Spleen (tissue), 11 donors: ENCODE measurements around the gene RDH12. TPM values are rescaled to one million over a fixed set of nuclear protein-coding genes. Genes with fewer than 3 reads are reported as not detected.

Source experiments
- DNase-seq: peaks from one replicate; pipeline ENCODE4 v3.0.0-alpha.2; 2020
- H3K27ac ChIP-seq, 8 donors: fragments of 200-600 bp; sonication (generic) in 7 of 8; 1 replicate in 4 of 8; 2 replicates in 4 of 8; pipeline versions ENCODE4 v1.5.0 to v1.8.0; 2016 to 2021; ENCODE audit warnings: inconsistent platforms in 4 of 8, mild to moderate bottlenecking in 4 of 8, moderate library complexity in 1 of 8
- H3K27me3 ChIP-seq, 7 donors: fragments of 200-600 bp; sonication (generic) in 6 of 7; replicated peaks in 1 of 7; 1 replicate in 4 of 7; 2 replicates in 3 of 7; pipeline versions ENCODE4 v1.5.0 to v1.8.0; 2016 to 2021; ENCODE audit warnings: inconsistent platforms in 3 of 7, mild to moderate bottlenecking in 1 of 7
- H3K36me3 ChIP-seq, 6 donors: fragments of 200-600 bp; sonication (generic) in 5 of 6; 1 replicate in 4 of 6; 2 replicates in 2 of 6; pipeline versions ENCODE4 v1.5.0 to v1.8.0; 2016 to 2021; ENCODE audit warnings: inconsistent platforms in 2 of 6
- H3K4me1 ChIP-seq, 6 donors: fragments of 200-600 bp; sonication (generic) in 5 of 6; 1 replicate in 3 of 6; 2 replicates in 3 of 6; pipeline versions ENCODE4 v1.5.0 to v1.8.0; 2016 to 2021; ENCODE audit warnings: inconsistent platforms in 3 of 6
- H3K4me3 ChIP-seq, 8 donors: fragments of 200-600 bp; sonication (generic) in 7 of 8; 1 replicate in 4 of 8; 2 replicates in 4 of 8; pipeline versions ENCODE4 v1.5.0 to v1.8.0; 2016 to 2021; ENCODE audit warnings: inconsistent platforms in 4 of 8, mild to moderate bottlenecking in 4 of 8, moderate library complexity in 2 of 8
- H3K9me3 ChIP-seq, 8 donors: fragments of 200-600 bp; sonication (generic) in 7 of 8; 1 replicate in 4 of 8; 2 replicates in 4 of 8; pipeline versions ENCODE4 v1.5.0 to v1.8.0; 2016 to 2021; ENCODE audit warnings: inconsistent platforms in 4 of 8
- CTCF ChIP-seq, 11 experiments: fragments of 200-600 bp in 7 of 11; fragments of 450-650 bp in 4 of 11; sonication (generic) in 4 of 11; IDR thresholded peaks in 8 of 11; conservative IDR thresholded peaks in 3 of 11; 1 replicate in 7 of 11; 2 replicates in 4 of 11; pipeline versions ENCODE4 v1.4.0 to v1.8.0; 2016 to 2021; ENCODE audit warnings: antibody characterized with exemption in 11 of 11, inconsistent platforms in 4 of 11, mild to moderate bottlenecking in 1 of 11
- POLR2A ChIP-seq, 3 donors: fragments of 450-650 bp; IDR thresholded peaks; one replicate each; pipeline ENCODE4 v1.5.1; 2017; ENCODE audit warnings: antibody characterized with exemption in 3 of 3, mild to moderate bottlenecking in 1 of 3
- POLR2AphosphoS5 ChIP-seq, 3 donors: sonication (generic); formaldehyde crosslinking; IDR thresholded peaks; one replicate each; pipeline ENCODE4 v1.5.1; 2017; ENCODE audit warnings: antibody characterized with exemption in 3 of 3
- WGBS, 5 donors: extraction: QIAGEN DNeasy Blood & Tissue Kit in 3 of 5; methylation state at CpG; one replicate each; pipeline versions ENCODE4 v1.1.5 to v1.1.7; 2013 to 2018; 5-methylcytosine and 5-hydroxymethylcytosine counted together
- intact Hi-C: fragments of 100-400 bp; cut with DNase I; formaldehyde crosslinking; loops from one replicate; pipeline ENCODE4 v1.15.0; 2023; ENCODE audit warnings: low total_unique reads
- polyA plus RNA-seq, 3 donors: library from polyadenylated mRNA; stranded (reverse); fragments of 200-250 nt; gene quantifications; one replicate each; pipeline ENCODE4 v1.2.1, GENCODE V29; 2013
- total RNA-seq, 7 donors: library from RNA; depleted of rRNA in 3 of 7; stranded (reverse); fragments of >200 nt in 3 of 7; fragmentation: NEBNext Ultra II Directional in 4 of 7; extraction: Animal tissue kit (Norgen Biotek cat#: 25700) in 4 of 7; gene quantifications; one replicate each; pipeline versions ENCODE4 v1.1.0 to v1.2.1, GENCODE V29; 2016 to 2021
- donor health status: healthy with polysubstance abuse.
- donor health status: DM: no; HTN: no; CAD: no; lungs with moderate emphysema.
- donor health status: DM: no; HTN: no; CAD: no.
- donor health status: Bipolar disorder and iron deficiency.
- donor health status: healthy.
- donor health status: DM: no; HTN: no; CAD: no.
- donor health status: DM: yes; HTN: yes; CAD: no.

The RDH12 gene
- total and polyA plus RNA-seq, 10 donors = 0.08 to 0.10 TPM; not detected in 8

- no peaks in the 10 kb centered on the region for H3K9me3 ChIP-seq
- 0 to 1% (median 1%) methylated on average over 21 of the region's 21 CpGs for WGBS, 5 donors
- intact Hi-C loops = no loop called here
- peak; percentile 83 for DNase-seq
- peaks cover 0 to 24% (median 16%) of the 10 kb centered on the region in 6 donors for H3K4me1 ChIP-seq
- peak overlapping the region; percentile 42 to 85 (median 80) for H3K27ac ChIP-seq
- peak overlapping the region; percentile 80 to 99 (median 92) for H3K4me3 ChIP-seq
- H3K36me3 ChIP-seq = peaks cover 0 to 31% (median 20%) of the 10 kb centered on the region in 6 donors
- no peaks in the 10 kb centered on the region for H3K27me3 ChIP-seq
- peak in 1 of 3 donors; percentile 28 for TF ChIP-seq POLR2AphosphoS5 (IDR thresholded peaks at IDR 0.05)
- TF ChIP-seq POLR2A (IDR thresholded peaks at IDR 0.05) = no peak
These were observed 6.8 kb upstream of the RDH12 start for GRCh38 chr14:67694791-67695393.

GRCh38 chr14:67695394-67695949 is 6.2 kb upstream of the RDH12 start, which contains the start of gene RDH11:
TSS of gene RDH11 (minus strand) at chr14:67695764. CDS start at chr14:67695703, 61 bp downstream.
- Histone ChIP-seq H3K4me3 (peak within 1 kb of the TSS; percentile 80 to 99 (median 92)), H3K4me1 (peaks cover 0 to 24% (median 16%) of the 10 kb centered on the region in 6 donors), H3K9me3 (no peaks in the 10 kb centered on the region), H3K27me3 (no peaks in the 10 kb centered on the region), H3K27ac (peak within 1 kb of the TSS; percentile 42 to 85 (median 80)), H3K36me3 (peaks cover 0 to 25% (median 14%) of the 10 kb centered on the region in 6 donors)
- WGBS, 5 donors = 0 to 2% (median 1%) methylated on average over 17 to 25 of the region's 25 CpGs
- DNase-seq = peak; percentile 94
- peak in 1 of 11 experiments; percentile 12 for TF ChIP-seq CTCF (IDR thresholded peaks at IDR 0.05 in 8 of 11, conservative IDR thresholded peaks at IDR 0.05 in 3 of 11)
- TF ChIP-seq POLR2AphosphoS5 (IDR thresholded peaks at IDR 0.05) = peak; percentile 86 to 96 (median 96)
- peak in 2 of 3 donors; percentile 58 to 60 for TF ChIP-seq POLR2A (IDR thresholded peaks at IDR 0.05)
- intact Hi-C loops = no loop called here

DNA sequence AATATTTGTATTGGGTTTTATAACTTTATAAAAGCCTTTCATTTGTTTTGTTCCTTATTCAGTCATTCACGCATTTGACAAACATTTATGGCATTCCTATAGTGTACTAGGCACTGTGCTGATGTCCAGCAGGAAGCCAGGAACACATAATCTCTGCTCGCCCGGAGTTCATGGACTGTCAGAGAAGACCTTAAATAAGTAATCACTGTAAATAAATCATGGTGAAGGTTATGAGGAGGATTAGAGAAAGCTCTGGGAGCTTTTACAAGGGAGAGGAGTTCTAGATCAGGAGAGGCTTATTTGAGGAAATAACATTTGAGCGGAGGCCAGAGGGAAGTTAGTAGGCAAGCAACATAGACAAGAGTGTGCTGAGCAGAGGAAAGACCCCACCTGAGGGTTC is 4.7 kb upstream of the RDH12 start:
- Histone ChIP-seq H3K27ac (no peak overlapping the region), H3K27me3 (no peaks in the 10 kb centered on the region), H3K9me3 (no peaks in the 10 kb centered on the region), H3K4me3 (no peak overlapping the region), H3K4me1 (peaks cover 0 to 24% (median 16%) of the 10 kb centered on the region in 6 donors), H3K36me3 (peaks cover 0 to 10% (median under 1%) of the 10 kb centered on the region in 6 donors)
- DNase-seq = no peak
- TF ChIP-seq POLR2AphosphoS5 (IDR thresholded peaks at IDR 0.05) (no peak), CTCF (IDR thresholded peaks at IDR 0.05 in 8 of 11, conservative IDR thresholded peaks at IDR 0.05 in 3 of 11) (no peak), POLR2A (IDR thresholded peaks at IDR 0.05) (no peak)
- 72 to 93% (median 79%) methylated on average over 4 of the region's 4 CpGs for WGBS, 5 donors
- intact Hi-C loops = no loop called here

DNA sequence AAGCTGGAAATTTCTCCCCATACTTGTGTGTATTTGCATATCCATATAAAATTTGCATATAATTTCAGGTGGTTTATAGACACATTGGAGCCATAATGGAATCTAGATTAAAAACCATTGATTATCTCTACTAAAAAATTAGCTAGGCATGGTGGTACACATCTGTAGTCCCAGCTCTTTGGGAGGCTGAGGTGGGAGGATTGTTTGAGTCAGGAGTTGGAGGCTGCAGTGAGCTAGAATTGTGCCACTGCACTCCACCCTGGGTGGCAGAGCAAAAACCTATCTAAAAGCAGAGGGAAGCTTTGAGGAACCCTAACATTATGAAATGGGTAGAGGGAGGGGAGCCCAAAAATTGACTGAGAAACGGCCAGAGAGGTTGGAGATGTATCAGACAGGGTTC is 3.5 kb upstream of the RDH12 start:
- TF ChIP-seq POLR2A (IDR thresholded peaks at IDR 0.05) (no peak), POLR2AphosphoS5 (IDR thresholded peaks at IDR 0.05) (no peak), CTCF (IDR thresholded peaks at IDR 0.05 in 8 of 11, conservative IDR thresholded peaks at IDR 0.05 in 3 of 11) (no peak)
- 63 to 79% (median 71%) methylated on average over 1 of the region's 1 CpG for WGBS, 5 donors

More for the DNA sequence above, 3.5 kb upstream of the RDH12 start:
- Histone ChIP-seq H3K4me1 (peaks cover 0 to 21% (median 14%) of the 10 kb centered on the region in 6 donors), H3K9me3 (no peaks in the 10 kb centered on the region), H3K27me3 (no peaks in the 10 kb centered on the region), H3K36me3 (no peaks in the 10 kb centered on the region), H3K4me3 (no peak overlapping the region), H3K27ac (no peak overlapping the region)
- DNase-seq = no peak
- intact Hi-C loops = no loop called here
